Small intestine (tissue), 7 donors: Measurements from ENCODE around the gene PIEZO2. TPM values are rescaled to one million over a fixed set of nuclear protein-coding genes. Genes with fewer than 3 reads are reported as not detected.
"Not testable (repeated sequence)": the region's sequence is repeated elsewhere in the genome, so short reads cannot be mapped to it uniquely, and the experiment has no call there.

ENCODE experiments used
- DNase-seq, 2 donors: peaks; one replicate each; pipeline versions ENCODE4 v3.0.0 to v3.0.0-alpha.2; 2013
- FAIRE-seq: peaks from 2 replicates; lab custom pipeline; 2012; peaks lifted over from hg19 to GRCh38; lab: Jason Lieb, UNC
- H3K27ac ChIP-seq, 3 donors: one replicate each; pipeline ENCODE4 v1.5.1; 2013; ENCODE audit warnings: low read length in 2 of 3, mild to moderate bottlenecking in 2 of 3, control low read depth in 1 of 3, inconsistent platforms in 1 of 3, low read depth in 1 of 3, moderate library complexity in 1 of 3
- H3K27me3 ChIP-seq, 3 donors: one replicate each; pipeline ENCODE4 v1.6.1; 2013; ENCODE audit warnings: low read length in 3 of 3, inconsistent platforms in 1 of 3; ENCODE audit not compliant: control insufficient read depth in 3 of 3, insufficient read depth in 3 of 3
- H3K36me3 ChIP-seq, 3 donors: one replicate each; pipeline ENCODE4 v1.6.1; 2013; ENCODE audit warnings: low read length in 3 of 3, inconsistent platforms in 1 of 3, low read depth in 1 of 3, mild to moderate bottlenecking in 1 of 3, moderate library complexity in 1 of 3; ENCODE audit not compliant: control insufficient read depth in 3 of 3, insufficient read depth in 2 of 3
- H3K4me1 ChIP-seq, 3 donors: one replicate each; pipeline ENCODE4 v1.6.1; 2013; ENCODE audit warnings: low read length in 2 of 3, inconsistent platforms in 1 of 3, low read depth in 1 of 3, mild to moderate bottlenecking in 1 of 3, moderate library complexity in 1 of 3; ENCODE audit not compliant: control insufficient read depth in 3 of 3, insufficient read depth in 2 of 3
- H3K4me3 ChIP-seq, 3 donors: one replicate each; pipeline ENCODE4 v1.5.1; 2013; ENCODE audit warnings: low read length in 3 of 3, control low read depth in 1 of 3, inconsistent platforms in 1 of 3, low read depth in 1 of 3, mild to moderate bottlenecking in 1 of 3, moderate library complexity in 1 of 3
- H3K9me3 ChIP-seq, 2 donors: one replicate each; pipeline ENCODE4 v1.6.1; 2013; ENCODE audit warnings: low read depth in 1 of 2, low read length in 1 of 2; ENCODE audit not compliant: control insufficient read depth in 2 of 2, insufficient read depth in 1 of 2
- WGBS, 3 donors: extraction: QIAGEN DNeasy Blood & Tissue Kit; methylation state at CpG; one replicate each; pipeline ENCODE4 v1.1.7; 2013; 5-methylcytosine and 5-hydroxymethylcytosine counted together
- polyA plus RNA-seq, 4 donors: library from polyadenylated mRNA; stranded (reverse) in 3 of 4; unstranded in 1 of 4; fragments of 200-250 nt in 3 of 4; fragments of 120-200 nt in 1 of 4; gene quantifications; one replicate each; pipeline versions ENCODE4 v1.2.1 to v1.2.3, GENCODE V29; 2013
- donor health status: healthy with polysubstance abuse.
- donor health status: control.
- donor health status: control.
- donor health status: Bipolar disorder and iron deficiency.
- donor health status: healthy.

PIEZO2 gene
- polyA plus RNA-seq, 4 donors = 0.81 to 30.2 (median 1.8) TPM; not detected in 1

- WGBS, 3 donors = 68 to 79% (median 74%) methylated on average over 11 of the region's 11 CpGs
- Histone ChIP-seq H3K36me3 (peaks cover 0 to 2% (median 0%) of the 10 kb centered on the region in 3 donors), H3K27ac (no peak overlapping the region), H3K4me1 (peaks cover 0 to 3% (median 0%) of the 10 kb centered on the region in 3 donors), H3K4me3 (no peak overlapping the region), H3K27me3 (no peaks in the 10 kb centered on the region), H3K9me3 (peaks cover 0 to 5% of the 10 kb centered on the region in 2 donors)
- FAIRE-seq = no peak
- DNase-seq = no peak
These were observed 296.7 kb downstream of the PIEZO2 start for GRCh38 chr18:10852385-10853303.

GRCh38 chr18:10851824-10852319, 297.5 kb downstream of the PIEZO2 start:
- FAIRE-seq = no peak
- Histone ChIP-seq H3K4me3 (no peak overlapping the region), H3K9me3 (peaks cover 0 to 5% of the 10 kb centered on the region in 2 donors), H3K27ac (peak overlapping the region in 1 of 3 donors; percentile 42), H3K36me3 (peaks cover 0 to 2% (median 0%) of the 10 kb centered on the region in 3 donors), H3K4me1 (peaks cover 0 to 9% (median 0%) of the 10 kb centered on the region in 3 donors), H3K27me3 (no peaks in the 10 kb centered on the region)
- WGBS, 3 donors = 0 to 1% (median 0%) methylated on average over 3 of the region's 3 CpGs
- DNase-seq = peak; percentile 29 to 56

- no peak for DNase-seq
- Histone ChIP-seq H3K9me3 (peaks cover 0 to 13% of the 10 kb centered on the region in 2 donors), H3K36me3 (peaks cover 0 to 2% (median 0%) of the 10 kb centered on the region in 3 donors)
These were observed 298.5 kb downstream of the PIEZO2 start for GRCh38 chr18:10850840-10851239.

GRCh38 chr18:10850216-10850615, 299.2 kb downstream of the PIEZO2 start:
- Histone ChIP-seq H3K27ac (no peak overlapping the region), H3K4me1 (peaks cover 0 to 20% (median 0%) of the 10 kb centered on the region in 3 donors), H3K27me3 (no peaks in the 10 kb centered on the region), H3K9me3 (peaks cover 0 to 14% of the 10 kb centered on the region in 2 donors), H3K36me3 (peaks cover 0 to 2% (median 0%) of the 10 kb centered on the region in 3 donors), H3K4me3 (no peak overlapping the region)
- FAIRE-seq = no peak
- 76 to 82% (median 81%) methylated on average over 7 of the region's 7 CpGs for WGBS, 3 donors
- DNase-seq = no peak

More at GRCh38 chr18:10850840-10851239, 298.5 kb downstream of the PIEZO2 start:
- Histone ChIP-seq H3K4me1 (peaks cover 0 to 19% (median 0%) of the 10 kb centered on the region in 3 donors), H3K27ac (peak overlapping the region in 1 of 3 donors; percentile 42), H3K27me3 (no peaks in the 10 kb centered on the region), H3K4me3 (no peak overlapping the region)
- 11 to 24% (median 23%) methylated on average over 1 of the region's 1 CpG for WGBS, 3 donors
- FAIRE-seq = peak; percentile 36

GRCh38 chr18:10847907-10848306, 301.5 kb downstream of the PIEZO2 start:
- peaks cover 0 to 14% of the 10 kb centered on the region in 2 donors for H3K9me3 ChIP-seq
- no peaks in the 10 kb centered on the region for H3K36me3 ChIP-seq
- DNase-seq (no peak), FAIRE-seq (no peak)
- WGBS, 3 donors = 66 to 81% (median 80%) methylated on average over 6 of the region's 6 CpGs
- peak overlapping the region in 1 of 3 donors; percentile 97 for H3K27ac ChIP-seq
- no peaks in the 10 kb centered on the region for H3K27me3 ChIP-seq
- H3K4me3 ChIP-seq = no peak overlapping the region
- H3K4me1 ChIP-seq = peaks cover 0 to 29% (median 0%) of the 10 kb centered on the region in 3 donors

- no peaks in the 10 kb centered on the region for H3K27me3 ChIP-seq
- H3K9me3 ChIP-seq = peaks cover 0 to 14% of the 10 kb centered on the region in 2 donors
- DNase-seq = peak in 1 of 2 donors; percentile 77
- H3K4me3 ChIP-seq = no peak overlapping the region
- H3K4me1 ChIP-seq = peaks cover 0 to 34% (median 0%) of the 10 kb centered on the region in 3 donors
- 46 to 76% (median 64%) methylated on average over 8 of the region's 8 CpGs for WGBS, 3 donors
- no peak for FAIRE-seq
- H3K36me3 ChIP-seq = no peaks in the 10 kb centered on the region
- peak overlapping the region in 1 of 3 donors; percentile 97 for H3K27ac ChIP-seq
These were observed 302.0 kb downstream of the PIEZO2 start for GRCh38 chr18:10847408-10847790.

GRCh38 chr18:10846657-10847407, 302.5 kb downstream of the PIEZO2 start:
- Histone ChIP-seq H3K27me3 (no peaks in the 10 kb centered on the region), H3K4me3 (no peak overlapping the region), H3K4me1 (peaks cover 0 to 37% (median 0%) of the 10 kb centered on the region in 3 donors), H3K36me3 (no peaks in the 10 kb centered on the region), H3K27ac (peak overlapping the region in 1 of 3 donors; percentile 97), H3K9me3 (peaks cover 0 to 15% of the 10 kb centered on the region in 2 donors)
- FAIRE-seq = no peak
- 46 to 77% (median 53%) methylated on average over 6 of the region's 6 CpGs for WGBS, 3 donors
- peak in 1 of 2 donors; percentile 80 for DNase-seq

GRCh38 chr18:10846035-10846434, 303.3 kb downstream of the PIEZO2 start:
- 64 to 76% (median 66%) methylated on average over 2 of the region's 2 CpGs for WGBS, 3 donors
- not testable (repeated sequence) for H3K36me3 ChIP-seq, H3K27me3 ChIP-seq, FAIRE-seq, DNase-seq, H3K4me3 ChIP-seq
- Histone ChIP-seq H3K4me1 (peaks cover 0 to 37% (median 0%) of the 10 kb centered on the region in 3 donors), H3K9me3 (peaks cover 0 to 17% of the 10 kb centered on the region in 2 donors), H3K27ac (peak overlapping the region in 1 of 3 donors; percentile 97)
